ENCODE results near the gene METTL13.
A peak's percentile ranks its signal among the peaks of the same experiment; 100 is the strongest.

METTL13 gene

GRCh38 chr1:171781176-171781875 lies at the start of gene METTL13:
Gene METTL13, plus strand, starts transcription at chr1:171781660. Its CDS starts 308 bp downstream, at chr1:171781968.
- DNase-seq (ENCODE audit: extremely low read depth, low read depth): peak; percentile 97
- TF ChIP-seq CTCF (IDR thresholded peaks at IDR 0.05; ENCODE audit: low read depth, low read length): no peak

GRCh38 chr1:171736196-171736595 lies 45.3 kb upstream of the METTL13 start:
- no peak for DNase-seq (ENCODE audit: extremely low read depth, low read depth)
- no peak for TF ChIP-seq CTCF (IDR thresholded peaks at IDR 0.05; ENCODE audit: low read depth, low read length)

- no peak for TF ChIP-seq CTCF (IDR thresholded peaks at IDR 0.05; ENCODE audit: low read depth, low read length)
- DNase-seq (ENCODE audit: extremely low read depth, low read depth): no peak
These were observed 42.5 kb upstream of the METTL13 start for GRCh38 chr1:171738911-171739310.

- DNase-seq (ENCODE audit: extremely low read depth, low read depth): no peak
- no peak for TF ChIP-seq CTCF (IDR thresholded peaks at IDR 0.05; ENCODE audit: low read depth, low read length)
These were observed 41.8 kb upstream of the METTL13 start for GRCh38 chr1:171739656-171740055.

- TF ChIP-seq CTCF (IDR thresholded peaks at IDR 0.05; ENCODE audit: low read depth, low read length): no peak
- no peak for DNase-seq (ENCODE audit: extremely low read depth, low read depth)
These were observed 41.0 kb upstream of the METTL13 start for GRCh38 chr1:171740356-171740863.

GRCh38 chr1:171740987-171741871 lies 40.2 kb upstream of the METTL13 start:
- DNase-seq (ENCODE audit: extremely low read depth, low read depth): no peak

More at GRCh38 chr1:171740987-171741871, 40.2 kb upstream of the METTL13 start:
- no peak; the same call in none of the 2 replicates for TF ChIP-seq CTCF (IDR thresholded peaks at IDR 0.05; ENCODE audit: low read depth, low read length)
